Measurements from ENCODE around the gene TTC34. TPM values are rescaled to one million over a fixed set of nuclear protein-coding genes. Genes with fewer than 3 reads are reported as not detected.

The TTC34 gene
- total RNA-seq, 1 experiment from 2014 or later = 0.92 TPM

GRCh38 chr1:2623571-2624337, 177.7 kb downstream of the TTC34 start:
- Histone ChIP-seq H3K9ac (ENCODE audit: extremely low read depth, insufficient read length, low read length) (no peak overlapping the region), H2BK12ac (ENCODE audit: insufficient read length, low read depth, low read length) (no peak overlapping the region), H3T11ph (ENCODE audit: low read length) (no peak overlapping the region), H3K4me2 (ENCODE audit: insufficient read depth, insufficient read length, low read length) (no peak overlapping the region), H4K5ac (ENCODE audit: insufficient read length, low read depth, low read length) (no peak overlapping the region), H4K8ac (replicated peaks; ENCODE audit: insufficient read length, low read depth, low read length) (no peak overlapping the region), H3K27me3 (ENCODE audit: insufficient read depth, low read length) (peaks cover 11% of the 10 kb centered on the region; the same call in 1 of the 2 replicates), H2AK5ac (ENCODE audit: insufficient read length, low read length) (no peak overlapping the region), H3K56ac (ENCODE audit: insufficient read length, low read depth, low read length) (no peak overlapping the region), H2BK15ac (ENCODE audit: low read depth, low read length) (no peak overlapping the region), H3K79me2 (ENCODE audit: insufficient read depth, low read length) (no peaks in the 10 kb centered on the region), H2BK20ac (ENCODE audit: low read depth, low read length, poor library complexity, severe bottlenecking) (no peak overlapping the region), H3K18ac (ENCODE audit: insufficient read length, low read depth, low read length) (no peak overlapping the region), H3K23me2 (ENCODE audit: insufficient read length, low read depth, low read length, poor library complexity, severe bottlenecking) (no peaks in the 10 kb centered on the region), H3K79me1 (ENCODE audit: insufficient read depth, low read depth, low read length, poor library complexity, severe bottlenecking) (no peaks in the 10 kb centered on the region), H3K4ac (ENCODE audit: low read depth, low read length) (no peak overlapping the region), H3K14ac (ENCODE audit: insufficient read depth, low read length) (no peak overlapping the region), H4K20me1 (ENCODE audit: control insufficient read depth, insufficient read depth, insufficient read length) (no peaks in the 10 kb centered on the region), H3K27ac (ENCODE audit: insufficient read length, low read depth, low read length) (no peak overlapping the region), H3K9me3 (ENCODE audit: control insufficient read depth, low read depth, low read length) (no peaks in the 10 kb centered on the region), H2BK5ac (ENCODE audit: insufficient read length, low read length) (no peak overlapping the region), H2AFZ (ENCODE audit: low read length) (no peak overlapping the region), H4K91ac (ENCODE audit: insufficient read length, low read depth, low read length) (no peak overlapping the region), H2BK120ac (ENCODE audit: low read depth, low read length, poor library complexity, severe bottlenecking) (no peak overlapping the region), H3K4me1 (ENCODE audit: insufficient read depth, low read length) (no peaks in the 10 kb centered on the region), H3K23ac (ENCODE audit: insufficient read length, low read depth, low read length) (no peak overlapping the region)
- Mint-ChIP-seq H3K9me3 (peaks cover 27 to 29% of the 10 kb centered on the region in 2 experiments), H3K27ac (no peak overlapping the region; a peak in 1 of 7 replicates), H3K4me1 (no peaks in the 10 kb centered on the region), H3K36me3 (ENCODE audit: insufficient read depth in 1 of 3, low read depth in 3 of 3) (no peaks in the 10 kb centered on the region; a peak in 1 of 7 replicates), H3K4me3 (no peak overlapping the region), H3K27me3 (ENCODE audit: low read depth) (peaks cover 78% of the 10 kb centered on the region)
- TF ChIP-seq CTCF (conservative IDR thresholded peaks at IDR 0.05) = no peak
- WGBS (ENCODE audit: extremely low coverage, insufficient read length, low lambda C conversion rate) = no CpG with 5 or more reads among the region's 12 CpGs
- no peak for DNase-seq

All from H9 (cell line).